SK-N-SH treated with all-trans-retinoic acid at 6 μM for 48 hours (cell line): ENCODE measurements around the gene APMAP.

Source experiments
- ARNTL ChIP-seq: fragments of 450-650 bp; formaldehyde crosslinking; IDR thresholded peaks from 2 replicates; pipeline ENCODE4 v1.5.0; 2020; ENCODE audit warnings: low read depth, mild to moderate bottlenecking, moderate library complexity, borderline replicate concordance
- BACH2 ChIP-seq: fragments of 250-450 bp; sonication (Bioruptor Pico); IDR thresholded peaks from 2 replicates; pipeline ENCODE4 v1.9.0; 2021; ENCODE audit warnings: mild to moderate bottlenecking, borderline replicate concordance
- CREB5 ChIP-seq: fragments of 250-450 bp; sonication (Bioruptor Pico); IDR thresholded peaks from 2 replicates; pipeline ENCODE4 v1.5.1; 2020; ENCODE audit warnings: low read depth, mild to moderate bottlenecking, moderate library complexity
- CSRNP3 ChIP-seq: fragments of 250-450 bp; sonication (Bioruptor Pico); IDR thresholded peaks from 2 replicates; pipeline ENCODE4 v1.5.1; 2021; ENCODE audit warnings: mild to moderate bottlenecking, moderate library complexity
- GLIS3 ChIP-seq: fragments of 250-450 bp; sonication (Bioruptor Pico); IDR thresholded peaks from 2 replicates; pipeline ENCODE4 v1.5.0; 2020; ENCODE audit warnings: mild to moderate bottlenecking, moderate library complexity
- OSR1 ChIP-seq: fragments of 250-450 bp; sonication (Bioruptor Pico); IDR thresholded peaks from 2 replicates; pipeline ENCODE4 v1.8.0; 2022; ENCODE audit warnings: moderate library complexity, mild to moderate bottlenecking, inconsistent platforms
- TSHZ2 ChIP-seq: fragments of 250-450 bp; sonication (Bioruptor Pico); IDR thresholded peaks from 2 replicates; pipeline ENCODE4 v1.5.0; 2020; ENCODE audit warnings: mild to moderate bottlenecking, moderate library complexity
- ZFP30 ChIP-seq: fragments of 450-650 bp; formaldehyde crosslinking; IDR thresholded peaks from 2 replicates; pipeline ENCODE4 v1.5.0; 2022; ENCODE audit warnings: mild to moderate bottlenecking, moderate library complexity
- ZNF70 ChIP-seq: fragments of 450-650 bp; formaldehyde crosslinking; IDR thresholded peaks from 2 replicates; pipeline ENCODE4 v1.5.0; 2020; ENCODE audit warnings: mild to moderate bottlenecking, moderate library complexity

- no peak for TF ChIP-seq CREB5
- TF ChIP-seq CSRNP3 (CRISPR knock-in tag) = no peak
- no peak for TF ChIP-seq ARNTL (CRISPR knock-in tag)
- TF ChIP-seq TSHZ2 = no peak
- TF ChIP-seq BACH2 (CRISPR knock-in tag) = no peak
- TF ChIP-seq ZFP30 (CRISPR knock-in tag) = no peak
- no peak for TF ChIP-seq OSR1 (CRISPR knock-in tag)
- TF ChIP-seq GLIS3 (CRISPR knock-in tag) = no peak
- no peak for TF ChIP-seq ZNF70 (CRISPR knock-in tag)
Measured at GRCh38 chr20:24990810-24991252, 1.7 kb downstream of the APMAP start.
